ENCODE data around the gene SLC25A4.
A peak's percentile ranks its signal among the peaks of the same experiment; 100 is the strongest.
"Not testable (repeated sequence)": the region's sequence is repeated elsewhere in the genome, so short reads cannot be mapped to it uniquely, and the experiment has no call there.

The SLC25A4 gene

DNA sequence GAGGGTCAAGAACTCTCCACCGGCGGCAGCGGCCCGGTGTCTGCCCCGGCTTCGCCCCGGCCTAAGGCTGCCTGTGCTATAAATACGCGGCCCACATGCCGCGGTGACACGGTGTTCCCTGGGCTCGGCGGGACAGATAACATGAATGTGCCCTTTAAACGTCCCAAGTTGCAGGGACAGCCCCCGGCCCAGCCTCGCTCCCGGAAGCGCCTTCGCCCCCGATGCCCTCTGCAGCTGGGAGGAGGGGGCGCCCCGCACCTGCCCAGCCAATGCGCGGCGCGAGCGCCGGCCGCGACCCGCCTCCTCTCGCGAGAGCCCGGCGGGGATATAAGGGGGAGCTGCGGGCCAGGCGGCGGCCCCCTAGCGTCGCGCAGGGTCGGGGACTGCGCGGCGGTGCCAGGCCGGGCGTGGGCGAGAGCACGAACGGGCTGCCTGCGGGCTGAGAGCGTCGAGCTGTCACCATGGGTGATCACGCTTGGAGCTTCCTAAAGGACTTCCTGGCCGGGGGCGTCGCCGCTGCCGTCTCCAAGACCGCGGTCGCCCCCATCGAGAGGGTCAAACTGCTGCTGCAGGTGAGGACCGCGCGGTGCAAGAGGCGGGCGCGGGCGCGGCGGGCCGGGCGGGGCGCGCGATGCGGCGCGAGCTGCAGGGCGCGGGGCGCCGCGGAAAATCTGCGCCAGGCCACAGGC, at the start of gene SLC25A4:
SLC25A4 (plus strand) TSS at position 355 of the 689 bp plus-strand sequence; CDS start at position 462, 107 bp downstream.
- Histone ChIP-seq H3K9me3 (ENCODE audit: control insufficient read depth, insufficient read depth, low read length) (no peaks in the 10 kb centered on the region), H3K4me1 (ENCODE audit: insufficient read depth, low read length) (no peaks in the 10 kb centered on the region; the same call in 1 of the 2 replicates), H3K9ac (ENCODE audit: low read depth, low read length) (peak within 1 kb of the TSS; percentile 71), H3K36me3 (ENCODE audit: insufficient read depth, low read length) (0 out of 2 replicates have a peak, but pooled peaks cover 2% of the 10 kb centered on the region)

DNA sequence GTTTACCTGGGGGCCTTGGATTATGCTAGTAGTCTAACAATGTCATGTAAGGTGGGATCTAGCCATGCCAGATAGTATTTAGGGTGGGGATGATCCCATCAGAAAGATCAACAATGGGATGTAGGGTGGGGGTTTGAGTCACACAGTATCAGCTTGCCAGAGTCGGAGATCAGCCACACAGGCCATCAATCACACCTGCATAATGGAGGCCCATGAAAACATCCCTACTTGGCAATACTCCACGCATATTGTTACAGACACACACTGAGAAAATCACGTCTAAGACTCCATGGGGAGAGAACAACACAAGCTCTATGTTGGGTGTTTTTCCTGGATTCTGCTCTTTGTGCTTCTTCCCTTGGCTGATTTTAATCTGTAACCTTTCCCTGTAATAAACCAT, 49.5 kb upstream of the SLC25A4 start:
- Histone ChIP-seq H3K9ac (ENCODE audit: low read depth, low read length) (no peak overlapping the region), H3K36me3 (ENCODE audit: insufficient read depth, low read length) (no peaks in the 10 kb centered on the region), H3K9me3 (ENCODE audit: control insufficient read depth, insufficient read depth, low read length) (no peaks in the 10 kb centered on the region), H3K4me1 (ENCODE audit: insufficient read depth, low read length) (no peaks in the 10 kb centered on the region)

DNA sequence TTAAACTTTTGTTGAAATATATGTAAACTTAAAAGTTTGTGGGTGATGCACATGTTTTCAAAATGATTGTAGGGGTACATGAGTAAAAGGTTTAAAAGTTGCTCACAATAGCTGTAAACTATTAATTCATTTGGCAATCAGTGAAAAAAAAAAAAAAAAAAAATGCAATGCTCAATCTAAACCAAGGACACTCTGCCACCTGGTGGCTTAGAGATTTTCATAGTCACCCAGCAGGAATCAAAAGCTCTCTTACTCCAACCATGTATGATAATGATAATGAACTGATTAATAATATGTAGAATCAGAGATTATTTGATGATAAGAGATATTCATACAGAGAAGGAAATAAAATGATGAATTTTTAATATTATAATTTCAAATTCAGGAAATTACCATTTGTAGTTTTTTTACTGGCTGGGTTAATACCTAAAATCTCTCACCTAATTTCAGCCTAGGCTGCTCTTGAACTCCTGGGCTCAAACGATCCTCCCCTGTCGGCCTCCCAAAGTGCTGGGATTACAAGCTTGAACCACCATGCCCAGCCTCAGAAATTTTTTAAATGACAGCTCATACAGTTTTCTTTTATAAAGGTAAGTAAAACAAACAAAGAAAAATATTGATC, 46.9 kb upstream of the SLC25A4 start:
- Histone ChIP-seq H3K9me3 (ENCODE audit: control insufficient read depth, insufficient read depth, low read length) (no peaks in the 10 kb centered on the region), H3K4me1 (ENCODE audit: insufficient read depth, low read length) (no peaks in the 10 kb centered on the region), H3K36me3 (ENCODE audit: insufficient read depth, low read length) (no peaks in the 10 kb centered on the region)

DNA sequence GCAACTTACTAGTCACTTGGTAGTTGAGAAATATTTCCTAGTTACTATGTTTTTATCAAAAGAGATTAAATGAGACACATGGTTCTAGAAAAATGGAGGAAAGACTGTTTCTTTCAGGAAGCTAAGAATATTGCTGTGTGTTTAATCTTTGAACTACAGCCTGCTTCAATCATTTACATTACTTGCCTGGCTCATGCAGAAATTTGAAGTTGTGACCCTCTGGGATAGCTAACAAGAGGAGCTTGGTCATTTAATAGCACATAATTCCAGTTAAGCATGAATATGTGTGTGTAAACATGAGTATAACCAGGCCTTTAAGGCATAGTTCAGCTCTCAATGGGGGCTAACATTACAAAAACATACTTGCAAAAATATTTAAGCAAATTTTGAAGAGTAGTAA, 44.6 kb upstream of the SLC25A4 start:
- H3K4me1 ChIP-seq (ENCODE audit: insufficient read depth, low read length), result no peaks in the 10 kb centered on the region
- H3K9me3 ChIP-seq (ENCODE audit: control insufficient read depth, insufficient read depth, low read length), result no peaks in the 10 kb centered on the region
- no peaks in the 10 kb centered on the region for H3K36me3 ChIP-seq (ENCODE audit: insufficient read depth, low read length)

More for the DNA sequence above, 46.9 kb upstream of the SLC25A4 start:
- no peak overlapping the region for H3K9ac ChIP-seq (ENCODE audit: low read depth, low read length)

DNA sequence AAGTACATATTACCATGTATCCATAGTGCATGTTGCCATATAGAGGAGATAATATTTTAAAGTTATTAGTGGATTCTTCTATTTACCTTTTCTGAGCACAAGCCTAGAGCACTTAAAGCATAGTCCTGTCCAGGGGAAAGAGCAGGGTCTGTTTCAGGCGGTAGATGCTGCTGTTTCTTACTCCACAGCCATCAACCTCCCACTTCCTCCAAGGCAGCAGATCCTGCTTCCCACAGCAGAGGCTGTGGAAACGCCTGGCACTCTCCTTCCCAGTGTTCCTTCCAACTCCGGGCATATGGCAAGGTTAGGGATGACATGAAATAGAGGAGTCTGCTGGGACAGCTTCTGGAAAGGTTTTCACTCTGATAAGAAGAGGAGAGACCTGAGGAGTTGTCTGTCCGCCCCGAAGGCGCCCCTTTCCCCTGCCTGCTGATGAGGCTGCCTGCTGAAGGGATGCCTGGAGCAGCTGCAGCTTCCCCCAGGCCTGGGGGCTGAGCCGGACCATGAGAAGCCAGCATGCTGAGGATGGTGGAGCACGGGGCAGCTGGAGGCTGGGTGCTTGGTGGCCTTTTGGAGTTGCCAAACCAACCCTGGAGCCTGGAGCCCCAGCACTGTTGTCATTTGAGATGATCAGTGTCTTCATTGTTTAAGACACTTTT, 43.9 kb upstream of the SLC25A4 start:
- Histone ChIP-seq H3K4me1 (ENCODE audit: insufficient read depth, low read length) (no peaks in the 10 kb centered on the region), H3K9ac (ENCODE audit: low read depth, low read length) (no peak overlapping the region), H3K36me3 (ENCODE audit: insufficient read depth, low read length) (no peaks in the 10 kb centered on the region), H3K9me3 (ENCODE audit: control insufficient read depth, insufficient read depth, low read length) (no peaks in the 10 kb centered on the region)

More for the DNA sequence above, 44.6 kb upstream of the SLC25A4 start:
- no peak overlapping the region for H3K9ac ChIP-seq (ENCODE audit: low read depth, low read length)

DNA sequence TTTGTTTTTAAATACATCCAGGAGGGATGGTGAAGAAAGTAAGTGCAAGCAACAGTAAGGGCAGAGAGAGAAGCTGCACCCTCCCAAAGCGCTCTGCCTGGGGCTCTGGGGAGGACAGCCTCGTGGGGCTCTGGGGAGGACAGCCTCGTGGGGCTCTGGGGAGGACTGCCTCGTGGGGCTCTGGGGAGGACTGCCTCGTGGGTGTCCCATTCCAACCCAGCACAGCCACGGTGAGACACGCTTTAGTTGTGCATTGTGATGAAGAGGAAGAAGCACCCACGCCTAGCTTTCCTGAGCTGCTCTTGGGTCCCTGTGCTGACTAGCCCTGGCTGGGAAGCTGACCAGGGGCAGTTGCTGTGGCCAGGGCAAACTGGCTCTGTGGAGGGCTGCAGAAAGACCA, 43.1 kb upstream of the SLC25A4 start:
- no peak overlapping the region for H3K9ac ChIP-seq (ENCODE audit: low read depth, low read length)
- no peaks in the 10 kb centered on the region for H3K9me3 ChIP-seq (ENCODE audit: control insufficient read depth, insufficient read depth, low read length)
- H3K36me3 ChIP-seq (ENCODE audit: insufficient read depth, low read length), result no peaks in the 10 kb centered on the region
- H3K4me1 ChIP-seq (ENCODE audit: insufficient read depth, low read length), result no peaks in the 10 kb centered on the region

DNA sequence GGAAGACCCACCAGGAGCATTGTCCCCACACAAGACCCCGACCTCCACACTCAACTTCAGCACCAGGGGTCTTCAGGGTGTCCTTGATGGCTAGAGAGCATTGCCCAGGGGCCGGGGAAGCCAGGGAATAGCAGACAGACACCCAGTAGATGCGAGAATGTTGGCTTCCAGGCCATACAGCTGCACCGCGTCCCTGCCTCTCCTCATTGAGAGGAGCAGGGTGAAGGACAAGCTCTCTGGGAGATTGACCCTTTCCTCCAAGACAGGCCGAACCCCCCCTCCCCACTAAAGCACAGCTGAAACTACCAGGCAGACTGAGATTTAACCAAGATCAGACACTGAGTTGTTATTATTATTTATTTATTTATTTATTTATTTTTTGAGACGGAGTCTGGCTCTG, 42.6 kb upstream of the SLC25A4 start:
- H3K4me1 ChIP-seq (ENCODE audit: insufficient read depth, low read length), result no peaks in the 10 kb centered on the region
- no peaks in the 10 kb centered on the region for H3K9me3 ChIP-seq (ENCODE audit: control insufficient read depth, insufficient read depth, low read length)
- H3K36me3 ChIP-seq (ENCODE audit: insufficient read depth, low read length), result no peaks in the 10 kb centered on the region
- H3K9ac ChIP-seq (ENCODE audit: low read depth, low read length), result no peak overlapping the region

DNA sequence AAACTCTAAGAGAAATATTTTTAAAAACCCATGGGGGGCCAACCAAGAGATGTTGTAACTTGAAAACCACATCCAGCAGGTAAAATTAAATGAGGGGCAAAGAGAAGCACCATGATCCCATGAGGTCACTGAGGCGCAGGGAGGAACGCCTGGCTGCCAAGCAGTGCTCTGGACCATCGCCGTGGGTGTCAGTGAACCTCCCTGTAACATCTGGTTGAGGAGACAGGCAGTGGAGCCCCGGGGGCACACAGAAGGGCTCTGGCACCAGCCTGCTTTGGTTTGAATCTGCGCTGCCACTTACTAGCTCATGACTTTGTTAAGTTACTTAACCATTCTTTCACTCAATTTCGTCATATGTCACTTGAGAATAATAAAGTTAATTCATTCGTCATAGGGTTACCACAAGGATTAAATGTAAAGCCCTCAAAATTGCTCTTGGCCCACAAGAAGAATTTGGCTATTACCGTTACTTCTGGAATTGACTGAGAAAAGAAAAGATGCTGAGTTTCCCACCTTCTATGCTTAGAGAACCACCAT, 41.6 kb upstream of the SLC25A4 start:
- Histone ChIP-seq H3K9ac (ENCODE audit: low read depth, low read length) (no peak overlapping the region), H3K36me3 (ENCODE audit: insufficient read depth, low read length) (no peaks in the 10 kb centered on the region), H3K4me1 (ENCODE audit: insufficient read depth, low read length) (peaks cover 5% of the 10 kb centered on the region; the same call in 1 of the 2 replicates), H3K9me3 (ENCODE audit: control insufficient read depth, insufficient read depth, low read length) (no peaks in the 10 kb centered on the region)

DNA sequence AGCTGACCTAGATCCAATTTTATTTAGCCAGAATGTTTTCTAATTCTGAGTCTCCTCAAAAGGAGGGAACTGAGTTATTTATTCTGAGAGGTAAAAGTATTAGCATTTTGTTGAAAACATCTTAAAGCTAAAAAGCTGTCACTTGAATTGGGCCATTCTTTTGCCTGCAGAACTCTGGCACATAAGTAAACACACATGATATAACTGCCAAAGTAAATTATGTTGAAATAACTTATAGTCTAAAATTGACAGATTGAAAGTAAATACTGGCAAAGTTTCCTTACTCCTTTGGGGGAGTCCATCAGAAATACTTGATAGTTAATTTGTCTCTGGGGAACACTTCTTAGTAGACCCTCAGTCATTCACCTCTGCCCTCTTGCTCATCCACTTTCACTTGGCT, 38.3 kb upstream of the SLC25A4 start:
- H3K9me3 ChIP-seq (ENCODE audit: control insufficient read depth, insufficient read depth, low read length), result peaks cover 4% of the 10 kb centered on the region; the same call in 1 of the 2 replicates
- peaks cover 22% of the 10 kb centered on the region for H3K4me1 ChIP-seq (ENCODE audit: insufficient read depth, low read length)
- H3K36me3 ChIP-seq (ENCODE audit: insufficient read depth, low read length), result no peaks in the 10 kb centered on the region
- H3K9ac ChIP-seq (ENCODE audit: low read depth, low read length), result no peak overlapping the region

DNA sequence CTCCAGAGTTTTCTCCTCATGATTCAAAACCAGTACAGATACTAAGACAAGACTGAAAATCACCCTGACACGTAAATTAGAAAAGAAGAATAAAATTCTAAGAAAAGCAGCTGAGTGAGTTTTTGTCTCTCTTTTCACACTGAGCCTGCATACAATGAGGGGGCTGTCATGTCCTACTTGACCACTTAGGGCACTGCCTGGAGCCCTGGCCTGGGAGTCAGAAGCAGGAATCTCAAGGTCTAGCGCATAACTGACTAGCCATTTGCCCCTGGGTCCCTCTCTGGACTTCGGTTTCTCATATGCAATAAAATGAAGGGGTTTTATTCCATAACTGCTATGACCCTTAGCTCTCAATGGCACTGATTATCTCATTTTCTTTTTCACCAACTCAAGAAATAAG, 36.7 kb upstream of the SLC25A4 start:
- no peak overlapping the region for H3K9ac ChIP-seq (ENCODE audit: low read depth, low read length)
- H3K36me3 ChIP-seq (ENCODE audit: insufficient read depth, low read length), result no peaks in the 10 kb centered on the region
- H3K9me3 ChIP-seq (ENCODE audit: control insufficient read depth, insufficient read depth, low read length), result peaks cover 4% of the 10 kb centered on the region; the same call in 1 of the 2 replicates
- peaks cover 27% of the 10 kb centered on the region for H3K4me1 ChIP-seq (ENCODE audit: insufficient read depth, low read length)

DNA sequence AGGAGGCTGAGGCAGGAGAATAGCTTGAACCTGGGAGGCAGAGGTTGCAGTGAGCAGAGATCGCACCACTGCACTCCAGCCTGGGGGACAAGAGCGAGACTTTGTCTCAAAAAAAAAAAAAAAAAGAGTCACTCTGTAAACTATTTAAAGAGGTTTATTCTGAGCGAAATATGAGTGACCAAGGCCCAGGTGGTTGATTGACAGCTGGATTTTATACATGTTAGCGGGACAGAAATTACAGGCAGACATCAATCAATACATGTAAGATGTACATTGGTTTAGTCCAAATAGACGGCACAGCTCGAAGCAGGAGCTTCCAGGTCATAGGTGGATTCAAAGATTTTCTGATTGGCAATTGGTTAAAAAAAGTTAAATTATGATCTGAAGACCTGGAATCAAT, 35.5 kb upstream of the SLC25A4 start:
- not testable (repeated sequence) for H3K36me3 ChIP-seq (ENCODE audit: insufficient read depth, low read length); H3K9me3 ChIP-seq (ENCODE audit: control insufficient read depth, insufficient read depth, low read length); H3K9ac ChIP-seq (ENCODE audit: low read depth, low read length)
- H3K4me1 ChIP-seq (ENCODE audit: insufficient read depth, low read length), result peaks cover 27% of the 10 kb centered on the region

DNA sequence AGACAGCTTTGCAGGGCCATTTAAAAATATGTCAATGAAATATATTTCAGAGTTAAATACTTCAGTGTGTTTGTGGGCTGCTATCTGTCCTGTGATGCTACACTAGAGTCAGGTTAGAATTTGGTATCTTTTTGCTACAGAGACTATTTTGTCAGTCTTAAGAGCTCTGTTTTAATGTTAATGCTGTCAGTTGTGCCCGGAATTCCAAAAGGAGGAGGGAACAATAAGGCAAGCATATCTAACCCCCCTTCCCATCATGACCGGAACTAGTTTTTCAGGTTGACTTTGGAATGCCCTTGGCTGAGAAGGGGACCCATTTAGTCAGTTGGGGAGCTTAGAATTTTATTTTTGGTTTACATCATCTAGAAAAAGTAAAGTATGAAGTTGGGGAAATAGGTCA, 34.9 kb upstream of the SLC25A4 start:
- Histone ChIP-seq H3K9me3 (ENCODE audit: control insufficient read depth, insufficient read depth, low read length) (peaks cover 4% of the 10 kb centered on the region; the same call in 1 of the 2 replicates), H3K4me1 (ENCODE audit: insufficient read depth, low read length) (peaks cover 27% of the 10 kb centered on the region), H3K36me3 (ENCODE audit: insufficient read depth, low read length) (no peaks in the 10 kb centered on the region), H3K9ac (ENCODE audit: low read depth, low read length) (no peak overlapping the region)

DNA sequence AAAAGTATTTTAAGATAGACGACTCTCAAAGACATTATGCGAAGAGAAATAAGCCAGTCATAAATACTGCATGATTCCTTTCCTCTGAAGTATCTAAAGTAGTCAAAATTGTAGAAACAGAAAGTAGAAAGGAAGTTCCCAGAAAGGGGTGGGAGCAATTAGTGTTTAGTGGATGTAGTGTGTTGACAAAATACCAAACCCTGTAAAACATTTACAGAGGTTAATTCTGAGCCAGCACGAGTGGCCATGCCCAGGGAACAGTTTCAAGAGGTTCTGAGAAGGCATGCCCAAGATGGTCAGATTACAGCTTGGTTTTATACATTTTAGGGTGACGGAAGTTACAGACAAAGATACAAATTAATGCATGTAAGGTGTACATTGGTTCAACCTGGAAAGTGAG, 34.4 kb upstream of the SLC25A4 start:
- peaks cover 27% of the 10 kb centered on the region for H3K4me1 ChIP-seq (ENCODE audit: insufficient read depth, low read length)
- H3K9ac ChIP-seq (ENCODE audit: low read depth, low read length), result no peak overlapping the region
- H3K9me3 ChIP-seq (ENCODE audit: control insufficient read depth, insufficient read depth, low read length), result peaks cover 4% of the 10 kb centered on the region; the same call in 1 of the 2 replicates
- H3K36me3 ChIP-seq (ENCODE audit: insufficient read depth, low read length), result no peaks in the 10 kb centered on the region

DNA sequence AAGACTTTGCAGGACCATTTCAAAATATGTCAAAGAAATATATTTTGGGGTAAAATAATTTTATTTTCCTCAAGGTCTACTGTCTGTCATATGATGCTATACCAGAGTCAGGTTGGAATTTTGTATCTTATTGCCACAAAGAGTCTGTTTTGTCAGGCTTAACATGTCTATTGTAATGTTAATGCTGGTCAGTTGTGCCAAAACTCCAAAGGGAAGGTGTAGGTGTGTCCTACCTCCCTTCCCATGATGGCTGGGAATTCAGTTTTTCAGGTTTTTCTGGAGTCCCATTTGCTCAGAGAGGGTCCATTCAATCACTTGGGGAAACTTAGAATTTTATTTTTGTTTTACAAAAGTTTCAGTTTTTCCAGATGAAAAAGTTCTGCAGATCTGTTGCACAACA, 33.3 kb upstream of the SLC25A4 start:
- Histone ChIP-seq H3K36me3 (ENCODE audit: insufficient read depth, low read length) (no peaks in the 10 kb centered on the region), H3K9me3 (ENCODE audit: control insufficient read depth, insufficient read depth, low read length) (peaks cover 4% of the 10 kb centered on the region; the same call in 1 of the 2 replicates), H3K9ac (ENCODE audit: low read depth, low read length) (no peak overlapping the region), H3K4me1 (ENCODE audit: insufficient read depth, low read length) (peaks cover 27% of the 10 kb centered on the region)

Measured in ES-I3 (cell line).